ENCODE data around the gene UAP1L1. TPM values are rescaled to one million over a fixed set of nuclear protein-coding genes. Genes with fewer than 3 reads are reported as not detected.

The UAP1L1 gene
- total and polyA plus RNA-seq, 9 of the 15 experiments (the other 6 are each of a cell fraction or from before 2014, with no cell fraction given): 0.20 to 8.6 (median 3.7) TPM

DNA sequence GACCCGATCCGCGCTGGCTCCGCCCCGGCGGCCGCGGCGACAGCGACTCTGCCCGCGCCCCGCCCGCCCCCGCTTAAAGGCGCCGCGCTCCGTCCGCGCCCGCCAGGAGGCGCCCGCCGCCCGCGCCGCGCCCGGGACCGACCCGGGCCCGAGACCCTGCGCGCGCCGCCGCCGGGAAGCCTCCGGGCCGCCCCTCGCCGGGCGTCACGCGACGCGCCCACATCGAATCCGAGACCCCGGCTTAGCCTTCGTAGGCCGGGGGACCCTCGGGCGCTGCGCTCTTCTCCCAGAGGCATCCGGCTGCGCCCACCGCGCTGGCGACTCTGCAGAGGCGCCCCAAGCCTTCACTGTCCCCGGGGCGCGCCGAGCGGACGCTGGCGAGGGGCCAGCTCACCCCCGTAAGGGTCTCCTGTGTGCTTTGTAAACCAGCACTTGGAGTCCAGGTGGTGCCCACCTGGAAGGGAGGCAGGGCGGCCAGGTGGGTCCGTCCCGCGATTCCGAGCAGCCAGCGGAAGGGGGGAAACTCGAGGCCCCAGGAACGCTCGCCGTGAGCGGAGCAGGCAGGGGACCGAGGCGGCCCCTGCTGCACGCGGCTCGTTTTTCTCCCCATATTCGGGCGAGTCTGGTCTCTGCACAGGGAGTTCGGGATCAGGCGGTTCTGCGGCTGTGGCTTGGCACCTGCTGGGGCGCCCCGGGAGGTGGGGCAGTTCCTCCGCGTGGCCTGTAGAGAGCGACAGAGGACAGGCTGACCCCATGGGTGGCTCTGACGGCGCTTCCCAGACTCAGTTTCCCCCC is 48.9 kb upstream of the UAP1L1 start (continued):
- TF ChIP-seq MBD1 (CRISPR knock-in tag; IDR thresholded peaks at IDR 0.05): no peak
- no peak for TF ChIP-seq MED1 (CRISPR knock-in tag; IDR thresholded peaks at IDR 0.05; ENCODE audit: borderline replicate concordance)
- no peak; the same call in 1 of the 2 replicates for TF ChIP-seq ZNF740 (CRISPR knock-in tag; IDR thresholded peaks at IDR 0.05)
- TF ChIP-seq ZNF740 (tag; IDR thresholded peaks at IDR 0.05): no peak
- TF ChIP-seq SAFB2 (IDR thresholded peaks at IDR 0.05; ENCODE audit: borderline replicate concordance, low read depth, low read length, severe bottlenecking): no peak
- TF ChIP-seq U2AF2 (optimal IDR thresholded peaks at IDR 0.05; ENCODE audit: low read depth, low read length): no peak
- no peak for TF ChIP-seq GABPB1 (CRISPR knock-in tag; IDR thresholded peaks at IDR 0.05)
- no peak for TF ChIP-seq ZNF133 (CRISPR knock-in tag; IDR thresholded peaks at IDR 0.05)
- TF ChIP-seq, protein P1, sequence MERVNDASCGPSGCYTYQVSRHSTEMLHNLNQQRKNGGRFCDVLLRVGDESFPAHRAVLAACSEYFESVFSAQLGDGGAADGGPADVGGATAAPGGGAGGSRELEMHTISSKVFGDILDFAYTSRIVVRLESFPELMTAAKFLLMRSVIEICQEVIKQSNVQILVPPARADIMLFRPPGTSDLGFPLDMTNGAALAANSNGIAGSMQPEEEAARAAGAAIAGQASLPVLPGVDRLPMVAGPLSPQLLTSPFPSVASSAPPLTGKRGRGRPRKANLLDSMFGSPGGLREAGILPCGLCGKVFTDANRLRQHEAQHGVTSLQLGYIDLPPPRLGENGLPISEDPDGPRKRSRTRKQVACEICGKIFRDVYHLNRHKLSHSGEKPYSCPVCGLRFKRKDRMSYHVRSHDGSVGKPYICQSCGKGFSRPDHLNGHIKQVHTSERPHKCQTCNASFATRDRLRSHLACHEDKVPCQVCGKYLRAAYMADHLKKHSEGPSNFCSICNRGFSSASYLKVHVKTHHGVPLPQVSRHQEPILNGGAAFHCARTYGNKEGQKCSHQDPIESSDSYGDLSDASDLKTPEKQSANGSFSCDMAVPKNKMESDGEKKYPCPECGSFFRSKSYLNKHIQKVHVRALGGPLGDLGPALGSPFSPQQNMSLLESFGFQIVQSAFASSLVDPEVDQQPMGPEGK (CRISPR knock-in tag; IDR thresholded peaks at IDR 0.05; ENCODE audit: borderline replicate concordance): no peak
- TF ChIP-seq NFIC (IDR thresholded peaks at IDR 0.05): peak; percentile 86
- TF ChIP-seq REST (IDR thresholded peaks at IDR 0.05; ENCODE audit: borderline replicate concordance): no peak
- TF ChIP-seq REST (CRISPR knock-in tag; IDR thresholded peaks at IDR 0.05; ENCODE audit: low read depth): no peak
- no peak for TF ChIP-seq NEUROD1 (IDR thresholded peaks at IDR 0.05; ENCODE audit: borderline replicate concordance, low read depth, low read length, partially characterized antibody)
- TF ChIP-seq NCOA4 (IDR thresholded peaks at IDR 0.05; ENCODE audit: partially characterized antibody): no peak
- no peak for TF ChIP-seq MAFK (IDR thresholded peaks at IDR 0.05; ENCODE audit: low read length)

Measured in K562 (cell line).